DMS114 treated with DMSO at 0.1 percent for 48 hours (cell line): ENCODE measurements around the gene HIPK2.
"Not testable (repeated sequence)": the region's sequence is repeated elsewhere in the genome, so short reads cannot be mapped to it uniquely, and the experiment has no call there.

Source experiments
- DNase-seq: peaks from one replicate; lab custom pipeline; 2025; ENCODE audit not compliant: unreplicated experiment; lab: John Stamatoyannopoulos, UW

The HIPK2 gene

DNA sequence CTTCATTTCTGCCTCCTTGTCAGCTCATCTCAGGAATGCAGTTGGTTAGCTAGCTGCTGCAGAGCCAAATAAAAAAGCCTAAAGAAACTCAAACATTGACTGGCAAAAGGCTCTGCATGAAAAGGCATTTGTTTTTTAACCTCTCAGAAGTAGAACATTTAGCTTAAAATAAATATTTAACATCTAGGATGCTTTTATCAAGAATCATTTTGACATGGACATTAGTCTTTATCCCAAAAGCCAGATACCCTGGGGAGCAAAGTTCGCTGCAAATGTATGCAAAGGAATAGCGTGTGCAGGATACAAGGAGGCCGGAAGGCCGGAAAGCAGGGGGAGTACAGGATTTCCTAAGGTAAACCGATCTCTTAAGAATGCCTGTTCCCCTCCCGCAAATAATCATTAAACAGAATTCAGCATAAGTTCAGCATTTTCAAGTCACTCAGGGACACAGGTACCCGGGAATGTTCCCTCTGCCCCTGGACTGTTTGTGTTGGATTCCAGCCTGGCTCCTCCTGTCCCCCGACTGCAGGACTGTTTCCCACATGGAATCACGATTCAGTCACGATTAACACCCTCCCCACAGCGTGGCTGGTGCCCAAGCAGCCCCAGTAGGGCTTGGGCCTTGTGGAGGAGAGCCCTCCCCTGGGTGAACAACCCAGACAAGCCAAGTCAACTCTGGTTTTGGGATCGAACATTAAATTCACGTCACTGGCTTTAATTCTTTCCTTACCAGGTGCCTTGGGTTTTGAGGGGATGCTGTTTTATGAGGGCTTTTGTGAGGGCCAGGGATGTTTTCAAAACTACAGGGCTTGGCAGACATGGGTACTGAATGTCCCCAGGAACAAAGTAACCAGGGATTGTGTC is 97.8 kb downstream of the HIPK2 start:
- no peak for DNase-seq

DNA sequence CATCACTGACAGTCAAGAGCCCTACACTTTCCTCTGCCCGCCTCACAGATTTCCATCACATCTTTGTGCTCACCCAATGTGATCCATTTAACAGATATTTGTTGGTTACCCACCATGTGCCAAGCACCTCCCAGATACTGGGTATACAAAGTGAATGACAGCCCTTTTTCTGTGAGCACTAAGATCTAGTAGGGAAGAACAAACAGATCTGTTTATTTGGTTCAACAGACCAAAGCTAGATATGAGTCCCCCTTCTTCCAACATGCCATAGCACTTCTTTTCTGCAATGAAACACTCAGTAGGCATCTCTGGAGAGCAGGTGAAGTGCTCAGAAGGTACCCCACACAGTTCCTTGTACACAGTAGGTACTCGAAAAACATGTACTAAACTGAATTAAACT is 101.4 kb downstream of the HIPK2 start:
- DNase-seq, result no peak

DNA sequence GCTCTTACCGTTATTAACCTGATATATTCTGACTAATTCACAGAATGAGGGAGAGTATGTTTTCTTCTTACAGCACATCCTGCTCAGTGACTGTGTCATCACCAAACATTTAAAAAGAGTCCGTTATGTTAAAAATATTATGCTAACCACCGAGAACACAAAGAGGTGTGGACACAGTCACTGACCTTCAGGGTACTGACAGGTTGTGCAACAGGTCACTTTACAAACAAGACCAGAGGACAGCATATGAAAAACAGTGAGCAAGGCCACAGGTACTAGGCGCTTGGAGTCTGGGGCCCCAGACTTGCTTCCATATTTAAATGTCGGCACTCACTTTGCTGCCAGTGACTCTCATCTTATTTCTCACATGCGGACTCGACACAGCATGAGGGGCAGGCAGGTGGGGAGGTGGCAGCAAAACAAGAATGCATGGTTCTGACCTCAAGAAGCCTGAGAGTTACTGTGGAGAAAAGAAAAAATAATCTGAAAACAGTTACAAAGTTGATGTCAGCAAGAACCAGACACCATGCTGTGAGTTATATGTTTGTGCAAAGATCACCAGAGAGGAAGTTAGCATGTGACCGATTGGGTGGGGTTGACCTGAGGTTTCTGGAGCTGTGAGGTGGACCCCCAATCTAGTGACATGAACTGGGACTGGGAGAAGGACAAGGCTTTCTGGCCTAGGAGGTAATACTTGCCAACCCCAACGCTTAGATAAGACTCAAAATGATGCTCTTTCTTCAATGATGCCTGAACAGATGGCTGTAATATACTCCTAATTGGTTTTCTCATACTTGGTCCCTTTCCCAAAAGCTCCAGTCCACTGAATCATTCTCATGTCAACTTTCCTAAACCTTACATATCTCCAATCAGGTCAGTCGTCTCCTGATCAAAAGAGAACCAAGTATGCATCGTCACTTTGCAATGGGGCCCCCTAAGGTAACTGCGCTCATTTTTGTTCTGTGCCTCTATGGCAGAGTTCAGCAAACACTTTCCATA is 102.4 kb downstream of the HIPK2 start:
- no peak for DNase-seq

DNA sequence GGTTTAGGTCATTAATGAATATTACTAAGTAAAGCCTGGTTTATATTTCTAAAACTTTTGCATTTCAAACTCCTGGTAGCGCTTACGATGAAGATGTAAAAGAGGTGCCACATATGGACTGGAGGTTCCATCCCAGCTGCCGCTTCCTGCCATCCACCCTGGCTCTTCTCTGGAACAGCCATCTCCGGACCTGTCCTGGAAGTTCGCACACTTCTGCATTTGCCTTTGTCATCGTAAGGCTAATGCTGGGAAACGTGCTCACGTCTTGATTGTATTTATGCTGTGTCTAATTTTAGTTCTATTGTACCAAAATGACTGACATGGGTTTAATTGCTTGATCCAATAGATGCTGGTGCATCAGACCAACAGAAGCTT is 103.1 kb downstream of the HIPK2 start:
- no peak for DNase-seq

DNA sequence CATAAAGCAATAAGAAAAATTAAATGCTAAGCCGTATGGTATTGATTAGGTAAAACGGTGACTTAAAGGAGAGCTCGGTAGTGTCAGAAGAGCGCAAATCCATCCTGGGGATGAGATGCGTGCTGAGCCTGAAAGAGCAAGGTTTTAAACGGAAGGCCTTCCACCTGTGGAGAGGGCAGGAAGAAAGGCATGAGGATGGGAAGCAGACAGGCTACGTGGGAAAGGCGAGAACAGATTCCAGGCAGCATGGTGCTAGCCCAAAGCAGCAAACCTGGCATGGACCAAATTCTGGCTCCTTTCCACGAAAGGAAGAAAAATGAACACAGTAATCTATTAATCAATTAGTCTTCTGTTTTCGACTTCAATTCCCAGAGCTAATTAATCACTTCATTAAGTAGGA is 103.5 kb downstream of the HIPK2 start:
- DNase-seq, result no peak

- DNase-seq, result no peak
Measured at GRCh38 chr7:139673762-139674161, 104.0 kb downstream of the HIPK2 start.

- DNase-seq, result no peak
Measured at GRCh38 chr7:139673230-139673629, 104.6 kb downstream of the HIPK2 start.

GRCh38 chr7:139671967-139672366 is 105.8 kb downstream of the HIPK2 start:
- no peak for DNase-seq

DNA sequence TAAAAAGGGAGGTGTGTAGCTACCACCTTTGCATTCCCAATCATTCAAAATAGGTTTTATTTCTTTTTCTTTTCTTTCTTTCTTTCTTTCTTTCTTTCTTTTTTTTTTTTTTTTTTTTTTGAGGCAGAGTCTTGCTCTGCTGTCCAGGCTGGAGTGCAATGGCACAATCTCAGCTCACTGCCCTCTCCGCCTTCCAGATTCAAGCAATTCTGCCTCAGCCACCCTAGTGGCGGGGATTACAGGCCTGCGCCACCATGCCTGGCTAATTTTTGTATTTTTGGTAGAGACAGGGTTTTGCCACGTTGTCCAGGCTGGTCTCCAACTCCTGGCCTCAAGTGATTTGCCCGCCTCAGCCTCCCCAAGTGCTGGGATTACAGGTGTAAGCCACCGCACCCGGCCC is 107.1 kb downstream of the HIPK2 start:
- not testable (repeated sequence) for DNase-seq

DNA sequence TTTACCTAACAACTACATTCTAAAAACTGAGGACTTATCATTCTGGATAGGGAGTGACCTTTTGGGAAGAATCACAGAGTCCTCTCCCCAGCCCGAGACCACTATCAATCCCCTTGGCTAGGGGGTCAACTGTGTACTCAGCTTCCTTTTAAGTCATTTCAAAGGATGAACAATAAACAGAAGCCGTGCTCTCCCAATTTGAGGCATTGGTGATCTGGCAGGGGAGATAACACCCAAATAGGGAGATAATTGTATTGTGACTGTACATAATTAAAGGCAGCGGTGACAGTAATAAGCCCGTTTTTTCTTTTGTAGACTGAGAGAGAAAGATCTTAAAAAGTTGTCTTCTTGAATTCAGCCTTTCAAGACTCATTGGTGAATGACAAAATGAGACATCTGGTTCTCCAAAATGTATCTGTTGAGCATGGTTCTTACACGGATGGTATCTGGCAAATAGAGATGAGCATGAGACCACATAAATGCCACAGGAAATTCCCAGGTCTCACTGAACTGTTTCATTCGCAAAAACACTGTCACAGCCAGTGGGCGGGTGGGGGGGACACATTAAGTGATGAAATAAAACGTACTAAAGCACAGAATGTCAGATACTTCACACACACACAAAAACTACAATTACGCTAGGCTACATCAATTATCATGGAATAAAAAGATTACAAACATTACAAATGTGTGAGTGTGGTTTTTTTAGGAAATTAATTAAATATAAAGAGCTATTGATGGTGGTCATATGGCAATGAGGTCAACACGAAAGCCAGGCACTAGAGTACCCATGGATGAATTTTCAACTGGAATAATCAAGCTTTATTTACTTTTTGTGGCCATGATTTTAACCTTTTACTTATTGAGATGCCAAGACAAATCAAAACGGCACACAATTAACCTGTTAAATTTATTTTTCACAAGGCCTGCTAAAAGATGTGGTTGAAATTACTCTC is 108.4 kb downstream of the HIPK2 start:
- DNase-seq, result no peak

DNA sequence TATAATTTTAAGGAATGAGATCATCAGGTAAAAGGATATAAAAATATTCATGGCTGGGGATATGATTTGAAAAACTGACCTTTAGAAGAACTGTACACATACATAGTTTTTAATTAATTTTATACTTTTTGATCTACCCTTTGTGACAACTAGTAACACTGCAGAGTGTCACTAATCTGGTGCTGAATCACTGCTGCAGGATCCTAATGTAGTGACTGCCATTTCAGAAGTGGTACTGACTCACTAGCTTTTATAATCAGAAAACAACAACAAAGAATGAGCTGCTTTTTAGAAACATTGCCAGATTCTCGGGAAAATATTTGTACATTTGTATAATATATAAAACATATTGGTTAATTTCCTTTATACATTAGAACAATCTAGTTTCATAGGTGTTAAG is 110.4 kb downstream of the HIPK2 start:
- DNase-seq, result no peak

DNA sequence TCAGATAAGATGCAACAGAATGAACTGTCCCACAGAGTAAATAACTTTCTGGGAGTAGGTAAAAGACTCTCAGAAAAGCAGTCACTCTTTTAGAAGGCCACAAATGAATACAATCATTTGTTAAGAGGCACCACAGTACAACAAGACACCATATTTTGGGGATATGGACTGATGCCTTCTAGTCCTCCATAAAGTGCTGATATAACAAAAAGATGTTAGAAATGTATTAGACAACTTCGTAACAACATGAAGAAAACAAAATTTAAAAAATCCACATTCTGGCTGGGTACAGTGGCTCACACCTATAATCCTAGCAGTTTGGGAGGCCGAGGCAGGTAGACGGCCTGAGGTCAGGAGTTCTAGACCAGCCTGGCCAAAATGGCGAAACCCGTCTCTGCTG is 111.3 kb downstream of the HIPK2 start:
- DNase-seq, result no peak

- no peak for DNase-seq
Measured at GRCh38 chr7:139664434-139664833, 113.4 kb downstream of the HIPK2 start.

- DNase-seq, result no peak
Measured at GRCh38 chr7:139663608-139664177, 114.1 kb downstream of the HIPK2 start.

DNA sequence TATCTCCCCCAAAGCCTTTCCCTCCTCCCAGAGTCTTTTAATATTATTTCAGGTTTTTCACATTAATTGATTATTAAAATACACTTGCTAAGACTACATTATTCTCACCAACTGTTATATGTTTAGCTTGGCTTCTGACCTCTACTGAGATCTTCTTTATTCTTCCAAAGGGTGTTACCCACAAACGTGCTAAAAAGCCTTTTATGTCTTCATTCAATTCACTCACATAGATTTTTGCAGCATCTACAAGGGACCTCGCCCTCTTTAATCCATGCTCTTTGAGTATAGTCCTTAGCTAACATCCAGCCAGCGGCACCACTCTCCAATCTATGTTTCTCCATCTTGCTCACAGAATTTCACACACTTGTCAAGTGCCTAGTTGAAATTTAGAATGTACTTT is 115.9 kb downstream of the HIPK2 start:
- no peak for DNase-seq

DNA sequence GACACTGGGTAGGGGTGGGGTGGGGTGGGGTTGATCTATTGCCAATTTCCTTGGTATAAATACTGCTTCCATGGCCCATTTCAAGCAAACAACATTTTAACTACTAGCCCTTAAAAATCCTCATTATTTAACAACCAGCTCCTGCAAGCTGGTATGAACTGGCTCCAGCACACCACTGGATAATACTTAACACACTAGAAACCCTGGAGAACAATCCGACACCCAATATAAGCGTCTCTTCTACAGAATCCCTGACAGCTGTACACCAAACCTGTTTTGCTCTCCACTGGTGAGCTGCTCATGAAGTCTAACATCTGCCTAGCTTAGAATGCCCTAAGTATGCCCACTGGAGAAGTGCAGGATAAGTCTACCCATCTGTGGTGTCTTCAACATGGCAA is 116.8 kb downstream of the HIPK2 start:
- DNase-seq, result no peak

GRCh38 chr7:139660317-139661042 is 117.3 kb downstream of the HIPK2 start:
- DNase-seq, result no peak

GRCh38 chr7:139659922-139660316 is 117.9 kb downstream of the HIPK2 start:
- DNase-seq, result no peak

GRCh38 chr7:139658908-139659675 is 118.7 kb downstream of the HIPK2 start:
- DNase-seq, result no peak
